Osteocyte (in vitro differentiated cells): ENCODE measurements around the gene LRRC27. TPM values are rescaled to one million over a fixed set of nuclear protein-coding genes. Genes with fewer than 3 reads are reported as not detected.

Experiments used
- DNase-seq: peaks from one replicate; pipeline ENCODE4 v3.0.0; 2021; ENCODE audit warnings: mixed read lengths; ENCODE audit not compliant: unreplicated experiment; ENCODE audit errors: extremely low spot score
- H3K27ac Mint-ChIP-seq: one replicate; pipeline ENCODE4 v1.8.0; 2021; ENCODE audit warnings: mild to moderate bottlenecking, mixed read lengths; ENCODE audit not compliant: unreplicated experiment
- H3K27me3 Mint-ChIP-seq: one replicate; pipeline ENCODE4 v1.8.0; 2021; ENCODE audit warnings: mixed read lengths; ENCODE audit not compliant: unreplicated experiment
- H3K36me3 Mint-ChIP-seq: one replicate; pipeline ENCODE4 v1.8.0; 2021; ENCODE audit warnings: mixed read lengths; ENCODE audit not compliant: unreplicated experiment
- H3K4me1 Mint-ChIP-seq: one replicate; pipeline ENCODE4 v1.8.0; 2021; ENCODE audit warnings: mixed read lengths; ENCODE audit not compliant: unreplicated experiment
- H3K4me3 Mint-ChIP-seq: one replicate; pipeline ENCODE4 v1.8.0; 2021; ENCODE audit warnings: mild to moderate bottlenecking, moderate library complexity, mixed read lengths; ENCODE audit not compliant: unreplicated experiment
- H3K9me3 Mint-ChIP-seq: one replicate; pipeline ENCODE4 v1.8.0; 2021; ENCODE audit warnings: mixed read lengths; ENCODE audit not compliant: unreplicated experiment
- total RNA-seq: library from RNA; stranded (reverse); gene quantifications from 2 replicates; pipeline ENCODE4 v1.2.1, GENCODE V29; 2021
- TF ChIP-seq, protein P1 (sequence below): fragments of 200-600 bp; sonication (generic); IDR thresholded peaks from 2 replicates; pipeline ENCODE4 v1.5.0; 2021; ENCODE audit warnings: antibody characterized with exemption, mild to moderate bottlenecking, moderate library complexity

LRRC27 gene
- total RNA-seq, 1 donor from 2014 or later = 18.9 TPM

DNA sequence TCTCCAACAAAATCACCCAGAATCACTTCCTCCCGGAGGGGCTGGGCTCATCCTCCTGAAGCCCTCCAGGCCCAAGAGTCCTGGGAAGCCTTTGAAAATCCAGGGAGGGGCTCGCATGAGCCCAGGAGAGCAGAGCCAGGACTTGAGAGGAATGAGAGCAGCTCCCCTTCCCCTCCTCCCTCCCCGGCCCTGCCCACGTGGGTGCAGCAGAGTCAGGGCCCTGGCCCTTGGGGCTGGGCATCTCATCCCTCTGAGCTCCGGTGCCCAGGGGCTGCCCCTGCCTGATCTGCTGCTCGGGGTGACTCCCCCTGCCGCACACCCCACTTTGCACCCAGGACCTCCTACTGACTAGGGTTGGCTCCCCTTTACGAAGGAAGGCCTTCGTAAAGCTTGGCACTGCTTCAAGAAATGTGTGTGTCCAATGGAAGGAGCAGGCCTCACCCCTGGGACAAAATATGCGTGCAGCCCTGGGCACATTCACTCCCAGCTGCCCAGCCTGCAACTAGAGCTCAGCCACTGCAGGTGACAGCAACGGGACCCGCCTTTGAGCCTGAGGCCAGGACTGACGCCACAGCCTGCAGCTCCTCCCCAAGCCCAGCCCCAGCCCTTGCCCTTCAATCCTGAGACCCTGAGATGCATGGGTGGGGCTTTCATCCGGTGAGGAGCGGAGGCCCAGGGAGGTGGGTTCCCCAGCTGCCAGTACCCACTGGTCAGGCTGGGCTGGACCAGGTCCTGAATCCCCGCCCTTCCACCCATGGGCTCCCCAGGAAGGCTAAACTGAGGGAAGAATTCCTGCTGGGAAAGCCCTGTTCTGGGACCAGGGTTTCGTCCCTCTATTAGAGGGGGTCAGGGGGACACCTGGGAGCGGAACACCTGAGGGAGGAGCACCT, 86.8 kb downstream of the LRRC27 start:
- no peaks in the 10 kb centered on the region for H3K27me3 Mint-ChIP-seq
- TF ChIP-seq, protein P1, sequence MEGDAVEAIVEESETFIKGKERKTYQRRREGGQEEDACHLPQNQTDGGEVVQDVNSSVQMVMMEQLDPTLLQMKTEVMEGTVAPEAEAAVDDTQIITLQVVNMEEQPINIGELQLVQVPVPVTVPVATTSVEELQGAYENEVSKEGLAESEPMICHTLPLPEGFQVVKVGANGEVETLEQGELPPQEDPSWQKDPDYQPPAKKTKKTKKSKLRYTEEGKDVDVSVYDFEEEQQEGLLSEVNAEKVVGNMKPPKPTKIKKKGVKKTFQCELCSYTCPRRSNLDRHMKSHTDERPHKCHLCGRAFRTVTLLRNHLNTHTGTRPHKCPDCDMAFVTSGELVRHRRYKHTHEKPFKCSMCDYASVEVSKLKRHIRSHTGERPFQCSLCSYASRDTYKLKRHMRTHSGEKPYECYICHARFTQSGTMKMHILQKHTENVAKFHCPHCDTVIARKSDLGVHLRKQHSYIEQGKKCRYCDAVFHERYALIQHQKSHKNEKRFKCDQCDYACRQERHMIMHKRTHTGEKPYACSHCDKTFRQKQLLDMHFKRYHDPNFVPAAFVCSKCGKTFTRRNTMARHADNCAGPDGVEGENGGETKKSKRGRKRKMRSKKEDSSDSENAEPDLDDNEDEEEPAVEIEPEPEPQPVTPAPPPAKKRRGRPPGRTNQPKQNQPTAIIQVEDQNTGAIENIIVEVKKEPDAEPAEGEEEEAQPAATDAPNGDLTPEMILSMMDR = no peak
- H3K36me3 Mint-ChIP-seq = peaks cover 4% of the 10 kb centered on the region
- H3K4me1 Mint-ChIP-seq = peaks cover 68% of the 10 kb centered on the region
- peak overlapping the region; percentile 81 for H3K27ac Mint-ChIP-seq
- H3K9me3 Mint-ChIP-seq = no peaks in the 10 kb centered on the region
- DNase-seq = no peak
- peak overlapping the region; percentile 18 for H3K4me3 Mint-ChIP-seq

DNA sequence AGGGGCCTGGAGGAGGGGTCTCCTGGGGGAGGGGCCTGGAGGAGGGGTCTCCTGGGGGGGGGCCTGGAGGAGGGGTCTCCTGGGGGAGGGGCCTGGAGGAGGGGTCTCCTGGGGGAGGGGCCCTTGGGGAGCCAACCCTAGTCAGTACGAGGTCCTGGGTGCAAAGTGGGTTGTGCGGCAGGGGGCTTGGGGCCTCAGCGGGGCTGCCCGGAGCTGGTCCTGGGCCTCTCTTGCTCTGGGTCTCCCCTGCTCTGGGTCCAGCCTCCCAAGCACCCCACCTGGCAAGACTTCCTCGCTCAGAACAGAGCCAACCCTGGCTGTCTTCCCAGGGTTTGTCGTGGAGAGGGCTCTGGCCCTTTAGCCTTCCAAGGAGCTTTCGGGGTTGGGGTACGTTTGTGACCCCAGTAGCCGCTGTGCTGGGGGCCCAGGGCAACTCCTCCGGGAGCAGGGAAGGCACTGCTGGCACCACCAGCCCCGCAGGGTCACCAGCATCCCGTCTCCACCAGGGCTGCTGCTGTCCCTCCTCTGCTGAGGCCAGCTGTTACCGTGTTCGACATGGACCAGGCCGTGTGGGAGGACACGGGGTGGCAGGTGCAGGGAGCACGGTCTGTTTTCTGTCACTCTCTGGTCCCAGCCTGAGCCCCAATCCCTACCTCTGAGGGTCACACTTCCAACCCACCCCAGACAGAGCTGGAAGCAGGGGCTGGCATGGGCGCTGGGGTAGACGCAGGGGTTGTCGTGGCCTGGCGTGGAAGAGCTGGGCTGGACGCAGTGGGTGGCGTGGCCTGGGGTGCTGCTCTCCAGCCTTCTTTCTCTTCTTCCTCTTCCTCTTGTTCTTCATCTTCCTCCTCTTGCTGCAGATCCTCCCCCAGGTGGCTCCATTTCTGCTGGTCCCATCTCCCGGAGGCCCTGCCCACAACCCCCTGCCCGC, 87.8 kb downstream of the LRRC27 start:
- Mint-ChIP-seq H3K27me3 (no peaks in the 10 kb centered on the region), H3K27ac (peak overlapping the region; percentile 67), H3K4me3 (no peak overlapping the region), H3K9me3 (no peaks in the 10 kb centered on the region), H3K4me1 (peaks cover 60% of the 10 kb centered on the region), H3K36me3 (peaks cover 4% of the 10 kb centered on the region)
- no peak for DNase-seq
- TF ChIP-seq, protein P1 = no peak

DNA sequence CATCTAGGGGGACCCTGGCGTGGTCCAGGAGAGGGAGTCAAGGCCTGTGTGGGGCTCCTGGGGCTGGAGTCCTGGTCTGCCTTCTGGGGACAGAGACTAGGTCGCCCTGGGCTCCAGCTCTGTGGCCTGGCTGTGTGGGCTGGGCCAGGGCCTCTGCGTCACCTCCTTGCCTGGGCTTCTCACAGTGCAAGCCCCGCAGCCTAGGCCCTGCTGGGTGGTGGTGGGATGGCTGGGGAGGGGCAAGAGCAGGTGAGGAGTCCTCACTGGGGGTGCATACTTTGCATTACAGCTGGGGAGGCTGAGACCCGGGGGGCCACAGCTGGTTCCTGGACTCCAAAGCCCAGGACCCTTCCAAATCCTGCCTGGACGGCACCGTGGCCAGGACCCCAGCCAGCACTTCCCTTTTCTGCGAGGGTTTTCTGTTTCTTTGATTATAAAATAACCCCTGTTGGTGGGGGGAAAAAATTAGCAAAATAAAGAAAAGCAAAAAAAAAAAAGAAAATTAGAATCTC, 88.5 kb downstream of the LRRC27 start:
- H3K27ac Mint-ChIP-seq = peak overlapping the region; percentile 67
- H3K36me3 Mint-ChIP-seq = peaks cover 2% of the 10 kb centered on the region
- no peaks in the 10 kb centered on the region for H3K27me3 Mint-ChIP-seq
- H3K9me3 Mint-ChIP-seq = no peaks in the 10 kb centered on the region
- H3K4me1 Mint-ChIP-seq = peaks cover 54% of the 10 kb centered on the region
- H3K4me3 Mint-ChIP-seq = no peak overlapping the region
- TF ChIP-seq, protein P1 = no peak
- DNase-seq = no peak

DNA sequence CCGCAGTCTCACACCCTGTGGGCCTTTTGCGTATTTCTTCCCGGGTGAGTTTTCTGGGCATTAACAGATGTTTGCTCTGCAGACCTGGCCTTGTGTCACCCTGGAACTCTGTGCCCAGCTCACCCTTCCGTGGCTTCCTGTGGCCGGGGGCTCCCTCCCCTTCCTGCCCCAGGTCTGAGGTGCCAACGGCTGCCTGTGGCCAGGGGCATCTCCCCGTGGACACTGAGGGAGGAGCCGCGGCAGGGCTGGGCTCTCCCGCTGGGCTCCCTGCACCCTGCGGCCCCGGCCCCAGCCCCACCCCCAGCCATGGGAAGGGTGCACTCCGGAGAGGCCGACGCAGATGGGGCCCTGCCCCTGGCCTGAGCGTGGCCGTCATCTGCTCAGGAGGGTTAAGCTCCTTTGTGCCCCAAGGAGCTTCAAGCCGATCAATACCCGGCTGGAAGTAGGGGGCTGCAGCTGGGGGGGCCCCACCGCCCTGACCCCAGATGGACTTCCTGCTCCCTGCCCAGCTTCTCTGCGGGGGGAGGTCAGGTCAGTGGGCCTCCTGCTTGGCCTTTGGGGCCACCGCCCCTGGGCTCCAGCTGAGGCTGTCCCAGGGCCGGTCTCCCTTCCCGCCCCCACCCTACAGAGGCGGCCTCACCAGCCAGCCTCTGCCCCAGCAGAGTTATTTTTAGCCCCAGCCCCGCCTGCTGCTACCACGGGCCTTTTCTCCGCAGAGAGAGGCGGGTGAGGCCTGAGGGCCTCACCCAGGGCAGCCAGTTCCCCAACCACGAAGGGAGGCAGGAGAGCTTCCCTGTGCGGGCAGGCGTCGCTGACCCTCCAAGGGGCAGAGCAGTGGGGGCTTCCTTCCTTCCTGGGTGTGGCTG, 89.2 kb downstream of the LRRC27 start:
- no peaks in the 10 kb centered on the region for H3K27me3 Mint-ChIP-seq
- DNase-seq = no peak
- H3K36me3 Mint-ChIP-seq = peaks cover 1% of the 10 kb centered on the region
- peak overlapping the region; percentile 22 for H3K4me3 Mint-ChIP-seq
- peak overlapping the region; percentile 80 for H3K27ac Mint-ChIP-seq
- H3K4me1 Mint-ChIP-seq = peaks cover 53% of the 10 kb centered on the region
- TF ChIP-seq, protein P1 = no peak
- H3K9me3 Mint-ChIP-seq = no peaks in the 10 kb centered on the region
